HepG2 (cell line): ENCODE measurements around the gene CEBPB. TPM values are rescaled to one million over a fixed set of nuclear protein-coding genes. Genes with fewer than 3 reads are reported as not detected.

Experiments
- AKAP8 ChIP-seq: sonication (generic); formaldehyde crosslinking; IDR thresholded peaks from 2 replicates; pipeline ENCODE4 v1.5.1; 2020; ENCODE audit warnings: mild to moderate bottlenecking, missing genetic modification reagents
- DDIT3 ChIP-seq: sonication (generic); formaldehyde crosslinking; IDR thresholded peaks from 2 replicates; pipeline ENCODE4 v1.4.0; 2020; ENCODE audit warnings: mild to moderate bottlenecking, missing genetic modification reagents
- DRAP1 ChIP-seq: IDR thresholded peaks from 2 replicates; pipeline ENCODE4 v1.6.1; 2016; ENCODE audit warnings: missing genetic modification reagents, missing compliant biosample characterization
- FOSL2 ChIP-seq: sonication (generic); formaldehyde crosslinking; IDR thresholded peaks from 2 replicates; pipeline ENCODE4 v1.4.0; 2020; ENCODE audit warnings: missing genetic modification reagents
- FOXA1 ChIP-seq, 2 experiments: fragments of 450-650 bp in 1 of 2; sonication (generic) in 1 of 2; formaldehyde crosslinking in 1 of 2; IDR thresholded peaks; 2 replicates each; pipeline versions ENCODE4 v1.4.0 to v1.6.1; 2016 to 2020; ENCODE audit warnings: missing genetic modification reagents in 1 of 2
- FOXJ3 ChIP-seq: sonication (generic); formaldehyde crosslinking; IDR thresholded peaks from 2 replicates; pipeline ENCODE4 v1.4.0; 2020; ENCODE audit warnings: missing genetic modification reagents, mild to moderate bottlenecking, borderline replicate concordance
- FOXK2 ChIP-seq: fragments of 450-650 bp; IDR thresholded peaks from 2 replicates; pipeline ENCODE4 v1.6.1; 2016
- FOXO1 ChIP-seq: sonication (generic); formaldehyde crosslinking; IDR thresholded peaks from 2 replicates; pipeline ENCODE4 v1.4.0; 2020; ENCODE audit warnings: missing genetic modification reagents
- LRRFIP1 ChIP-seq: sonication (generic); formaldehyde crosslinking; conservative IDR thresholded peaks from 2 replicates; pipeline ENCODE4 v1.4.0; 2020; ENCODE audit warnings: missing genetic modification reagents
- MEF2D ChIP-seq: sonication (generic); formaldehyde crosslinking; IDR thresholded peaks from 2 replicates; pipeline ENCODE4 v1.5.1; 2020; ENCODE audit warnings: mild to moderate bottlenecking, missing genetic modification reagents
- SCMH1 ChIP-seq: sonication (generic); formaldehyde crosslinking; IDR thresholded peaks from 2 replicates; pipeline ENCODE4 v1.9.0; 2021; ENCODE audit warnings: missing genetic modification reagents, mild to moderate bottlenecking, borderline replicate concordance
- ZC3H13 ChIP-seq: sonication (generic); formaldehyde crosslinking; IDR thresholded peaks from 2 replicates; pipeline ENCODE4 v1.8.1; 2023; ENCODE audit warnings: mild to moderate bottlenecking, missing genetic modification reagents, moderate library complexity
- ZFYVE20 ChIP-seq: sonication (generic); formaldehyde crosslinking; IDR thresholded peaks from 2 replicates; pipeline ENCODE4 v1.8.0; 2023; ENCODE audit warnings: low read depth, mild to moderate bottlenecking, moderate library complexity, missing genetic modification reagents, borderline replicate concordance
- ZKSCAN5 ChIP-seq: sonication (generic); formaldehyde crosslinking; IDR thresholded peaks from 2 replicates; pipeline ENCODE4 v1.5.1; 2020; ENCODE audit warnings: mild to moderate bottlenecking, missing genetic modification reagents
- ZNF292 ChIP-seq: sonication (generic); formaldehyde crosslinking; IDR thresholded peaks from 2 replicates; pipeline ENCODE4 v1.8.1; 2022; ENCODE audit warnings: mild to moderate bottlenecking, low read depth, missing genetic modification reagents, borderline replicate concordance
- ZNF570 ChIP-seq: sonication (generic); formaldehyde crosslinking; IDR thresholded peaks from 2 replicates; pipeline ENCODE4 v1.4.0; 2020; ENCODE audit warnings: mild to moderate bottlenecking, missing genetic modification reagents, borderline replicate concordance
- ZNF768 ChIP-seq: sonication (generic); formaldehyde crosslinking; IDR thresholded peaks from 2 replicates; pipeline ENCODE4 v1.4.0; 2020; ENCODE audit warnings: missing genetic modification reagents
- ZNF775 ChIP-seq: sonication (generic); formaldehyde crosslinking; IDR thresholded peaks from 2 replicates; pipeline ENCODE4 v1.4.0; 2020; ENCODE audit warnings: missing genetic modification reagents, mild to moderate bottlenecking, moderate library complexity, borderline replicate concordance
- ZNF839 ChIP-seq: sonication (generic); formaldehyde crosslinking; IDR thresholded peaks from 2 replicates; pipeline ENCODE4 v1.4.0; 2020; ENCODE audit warnings: missing genetic modification reagents, mild to moderate bottlenecking, borderline replicate concordance
- polyA plus RNA-seq, 8 experiments: library from polyadenylated mRNA; depleted of rRNA in 3 of 8; stranded (reverse) in 7 of 8; unstranded in 1 of 8; fragments of >200 nt; fragmentation: Illumina TruSeq in 4 of 8; extraction: Trizol in 4 of 8; gene quantifications; 2 replicates each; pipeline versions ENCODE4 v1.2.1 to v1.2.3, GENCODE V29; 2011 to 2016; ENCODE audit warnings: low read depth in 4 of 8, missing spikeins in 1 of 8, mixed read lengths in 1 of 8; ENCODE audit not compliant: insufficient read depth in 1 of 8
- total RNA-seq, 5 experiments: library from RNA; depleted of rRNA; stranded (reverse); fragments of >200 nt; fragmentation: Illumina TruSeq; extraction: Trizol; gene quantifications; 2 replicates each; pipeline ENCODE4 v1.2.3, GENCODE V29; 2016; ENCODE audit warnings: low read depth in 1 of 5

Gene CEBPB
- total and polyA plus RNA-seq, 2 of the 13 experiments (the other 11 are each of a cell fraction or from before 2014, with no cell fraction given): 18.5 to 28.2 TPM

- TF ChIP-seq ZNF775 (CRISPR knock-in tag) (no peak), FOXJ3 (CRISPR knock-in tag) (0 out of 2 replicates have a peak, but pooled peaks have one; percentile 13), FOSL2 (CRISPR knock-in tag) (peak; percentile 76), DDIT3 (CRISPR knock-in tag) (peak; percentile 89; the same call in 1 of the 2 replicates), FOXK2 (no peak), ZNF768 (CRISPR knock-in tag) (peak; percentile 85; the same call in 1 of the 2 replicates), ZNF570 (CRISPR knock-in tag) (0 out of 2 replicates have a peak, but pooled peaks have one; percentile 8), ZKSCAN5 (no peak), ZFYVE20 (CRISPR knock-in tag) (peak; percentile 53), FOXO1 (peak; percentile 54; the same call in 1 of the 2 replicates), ZC3H13 (CRISPR knock-in tag) (no peak), ZNF839 (CRISPR knock-in tag) (peak; percentile 23; the same call in 1 of the 2 replicates), DRAP1 (CRISPR knock-in tag) (peak; percentile 94), LRRFIP1 (peak; percentile 86), SCMH1 (CRISPR knock-in tag) (no peak), ZNF292 (CRISPR knock-in tag) (no peak), MEF2D (CRISPR knock-in tag) (no peak), FOXA1 (IDR thresholded peaks at IDR 0.05) (no peak), FOXA1 (CRISPR knock-in tag; IDR thresholded peaks at IDR 0.05) (peak; percentile 61), AKAP8 (CRISPR knock-in tag) (0 out of 2 replicates have a peak, but pooled peaks have one; percentile 83)
Measured at GRCh38 chr20:50190251-50191064, at the start of gene CEBPB (continued).
